ENCODE results near the gene FBXW8.

FBXW8 gene

DNA sequence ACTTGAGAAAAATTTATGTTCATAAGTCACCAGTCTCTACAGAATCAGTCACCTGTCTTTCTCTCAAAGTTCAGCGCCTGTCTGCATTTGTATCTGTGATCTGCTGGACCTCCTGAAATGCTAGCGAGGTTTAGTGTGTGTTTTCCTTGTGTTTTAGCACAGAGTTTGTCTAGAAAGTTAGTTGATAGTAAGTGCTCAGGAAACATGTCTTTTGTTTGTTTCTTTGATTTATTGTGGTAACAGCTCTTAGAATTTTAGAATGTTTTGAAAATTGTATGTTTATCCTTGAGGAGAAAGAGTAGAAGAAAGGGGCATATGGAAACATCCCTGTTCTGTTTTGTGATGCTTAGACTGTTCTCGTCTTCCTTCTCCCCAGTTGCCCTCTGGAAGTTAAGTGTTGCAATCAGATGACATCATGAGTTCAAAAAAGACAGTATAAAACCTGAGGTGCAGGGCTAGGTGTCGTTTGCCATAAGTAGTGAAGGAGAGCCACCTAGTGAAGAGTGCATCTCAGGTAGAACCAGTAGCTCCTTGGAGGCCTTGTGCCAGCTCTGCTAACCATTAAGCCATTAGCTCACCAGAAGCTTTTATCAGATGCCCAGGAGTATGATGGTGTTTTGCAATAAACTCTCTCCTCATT, 44.8 kb downstream of the FBXW8 start:
- WGBS (ENCODE audit: extremely low coverage, insufficient coverage, insufficient read length): no CpG with 5 or more reads among the region's 4 CpGs
- no peak overlapping the region for H3K18ac ChIP-seq (ENCODE audit: low read length)
- H3K14ac ChIP-seq (ENCODE audit: low read length): no peak overlapping the region
- H2BK12ac ChIP-seq (ENCODE audit: low read length): no peak overlapping the region
- no peak overlapping the region for H3K4me3 ChIP-seq (ENCODE audit: low read depth, low read length)
- peaks cover 2% of the 10 kb centered on the region for H3K9me3 ChIP-seq (ENCODE audit: insufficient read depth, low read depth, low read length)
- DNase-seq: peak; percentile 38 to 68
- no peak overlapping the region for H3K9ac ChIP-seq (ENCODE audit: low read length)
- H2AK5ac ChIP-seq (ENCODE audit: low read length): no peak overlapping the region
- H2BK5ac ChIP-seq (ENCODE audit: low read depth, low read length, poor library complexity): no peak overlapping the region
- H3K4ac ChIP-seq (ENCODE audit: low read depth, low read length): no peak overlapping the region
- H2AFZ ChIP-seq (ENCODE audit: insufficient read depth, low read length, poor library complexity): no peak overlapping the region
- no peak overlapping the region for H3K4me2 ChIP-seq (ENCODE audit: low read length)
- H4K12ac ChIP-seq (ENCODE audit: low read depth, low read length): no peak overlapping the region
- no peaks in the 10 kb centered on the region for H3K79me2 ChIP-seq (ENCODE audit: control insufficient read depth, insufficient read depth, low read length, poor library complexity)
- no peaks in the 10 kb centered on the region for H3K79me1 ChIP-seq (ENCODE audit: low read length)
- H4K91ac ChIP-seq (ENCODE audit: low read depth, low read length): no peak overlapping the region
- no peak overlapping the region for H3K23ac ChIP-seq (ENCODE audit: low read length)
- H3K36me3 ChIP-seq (ENCODE audit: control insufficient read depth in 1 of 2, insufficient read depth in 2 of 2, low read length in 2 of 2): peaks cover 0 to 3% of the 10 kb centered on the region in 2 experiments
- peaks cover 0 to 4% of the 10 kb centered on the region in 2 experiments for H3K4me1 ChIP-seq (ENCODE audit: control insufficient read depth in 1 of 2, insufficient read depth in 2 of 2, low read length in 2 of 2)
- H3K27me3 ChIP-seq (ENCODE audit: insufficient read depth, low read length): no peaks in the 10 kb centered on the region
- no peak overlapping the region for H2BK120ac ChIP-seq (ENCODE audit: insufficient read depth, low read length, poor library complexity)
- no peak overlapping the region for H3K27ac ChIP-seq (ENCODE audit: low read depth, low read length)
- H4K8ac ChIP-seq (ENCODE audit: low read depth, low read length): no peak overlapping the region

GRCh38 chr12:116958402-116959197, 47.9 kb downstream of the FBXW8 start:
- Histone ChIP-seq H4K91ac (ENCODE audit: low read depth, low read length) (no peak overlapping the region), H2BK12ac (ENCODE audit: low read length) (no peak overlapping the region), H3K14ac (ENCODE audit: low read length) (no peak overlapping the region), H2AFZ (ENCODE audit: insufficient read depth, low read length, poor library complexity) (no peak overlapping the region), H3K23ac (ENCODE audit: low read length) (no peak overlapping the region), H3K18ac (ENCODE audit: low read length) (no peak overlapping the region), H3K4ac (ENCODE audit: low read depth, low read length) (no peak overlapping the region), H3K27ac (ENCODE audit: low read depth, low read length) (no peak overlapping the region), H3K4me1 (ENCODE audit: control insufficient read depth in 1 of 2, insufficient read depth in 2 of 2, low read length in 2 of 2) (peaks cover 4 to 14% of the 10 kb centered on the region in 2 experiments), H3K27me3 (ENCODE audit: insufficient read depth, low read length) (no peaks in the 10 kb centered on the region), H3K36me3 (ENCODE audit: control insufficient read depth in 1 of 2, insufficient read depth in 2 of 2, low read length in 2 of 2) (peaks cover 0 to 4% of the 10 kb centered on the region in 2 experiments), H3K4me3 (ENCODE audit: low read depth, low read length) (no peak overlapping the region), H3K79me2 (ENCODE audit: control insufficient read depth, insufficient read depth, low read length, poor library complexity) (no peaks in the 10 kb centered on the region), H2BK120ac (ENCODE audit: insufficient read depth, low read length, poor library complexity) (no peak overlapping the region), H3K9me3 (ENCODE audit: insufficient read depth, low read depth, low read length) (no peaks in the 10 kb centered on the region), H2BK5ac (ENCODE audit: low read depth, low read length, poor library complexity) (no peak overlapping the region), H3K79me1 (ENCODE audit: low read length) (no peaks in the 10 kb centered on the region), H3K9ac (ENCODE audit: low read length) (no peak overlapping the region), H4K8ac (ENCODE audit: low read depth, low read length) (no peak overlapping the region), H4K12ac (ENCODE audit: low read depth, low read length) (no peak overlapping the region), H2AK5ac (ENCODE audit: low read length) (no peak overlapping the region), H3K4me2 (ENCODE audit: low read length) (no peak overlapping the region)
- DNase-seq: no peak
- WGBS (ENCODE audit: extremely low coverage, insufficient coverage, insufficient read length): no CpG with 5 or more reads among the region's 6 CpGs

DNA sequence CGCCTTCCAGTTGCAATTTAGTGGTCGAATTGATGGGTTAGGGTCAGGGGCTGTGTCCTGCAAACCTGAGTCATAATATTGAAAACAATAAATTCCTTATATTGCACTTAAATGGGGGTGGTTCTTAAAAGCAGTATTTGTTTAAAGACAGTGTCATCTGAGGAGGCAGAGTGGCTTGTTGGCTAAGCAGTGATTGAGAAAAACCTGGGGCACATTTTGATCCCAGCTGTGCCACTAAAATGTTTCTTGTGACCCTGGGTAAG, 48.4 kb downstream of the FBXW8 start:
- Histone ChIP-seq H3K79me1 (ENCODE audit: low read length) (no peaks in the 10 kb centered on the region), H3K9ac (ENCODE audit: low read length) (no peak overlapping the region), H2BK120ac (ENCODE audit: insufficient read depth, low read length, poor library complexity) (no peak overlapping the region), H4K8ac (ENCODE audit: low read depth, low read length) (no peak overlapping the region), H2BK5ac (ENCODE audit: low read depth, low read length, poor library complexity) (no peak overlapping the region), H2AK5ac (ENCODE audit: low read length) (no peak overlapping the region), H3K18ac (ENCODE audit: low read length) (no peak overlapping the region), H3K14ac (ENCODE audit: low read length) (no peak overlapping the region), H3K27me3 (ENCODE audit: insufficient read depth, low read length) (no peaks in the 10 kb centered on the region), H2AFZ (ENCODE audit: insufficient read depth, low read length, poor library complexity) (no peak overlapping the region), H3K36me3 (ENCODE audit: control insufficient read depth in 1 of 2, insufficient read depth in 2 of 2, low read length in 2 of 2) (peaks cover 0 to 4% of the 10 kb centered on the region in 2 experiments), H3K9me3 (ENCODE audit: insufficient read depth, low read depth, low read length) (no peaks in the 10 kb centered on the region), H4K12ac (ENCODE audit: low read depth, low read length) (no peak overlapping the region), H3K4me2 (ENCODE audit: low read length) (no peak overlapping the region), H3K79me2 (ENCODE audit: control insufficient read depth, insufficient read depth, low read length, poor library complexity) (no peaks in the 10 kb centered on the region), H3K27ac (ENCODE audit: low read depth, low read length) (no peak overlapping the region), H2BK12ac (ENCODE audit: low read length) (no peak overlapping the region), H3K4me1 (ENCODE audit: control insufficient read depth in 1 of 2, insufficient read depth in 2 of 2, low read length in 2 of 2) (peaks cover 4 to 14% of the 10 kb centered on the region in 2 experiments), H3K4me3 (ENCODE audit: low read depth, low read length) (no peak overlapping the region), H3K4ac (ENCODE audit: low read depth, low read length) (no peak overlapping the region), H4K91ac (ENCODE audit: low read depth, low read length) (no peak overlapping the region), H3K23ac (ENCODE audit: low read length) (no peak overlapping the region)
- DNase-seq: no peak
- no CpG with 5 or more reads among the region's 2 CpGs for WGBS (ENCODE audit: extremely low coverage, insufficient coverage, insufficient read length)

- H3K18ac ChIP-seq (ENCODE audit: low read length): no peak overlapping the region
- H3K9ac ChIP-seq (ENCODE audit: low read length): no peak overlapping the region
- H3K14ac ChIP-seq (ENCODE audit: low read length): no peak overlapping the region
- H3K4ac ChIP-seq (ENCODE audit: low read depth, low read length): no peak overlapping the region
- no peaks in the 10 kb centered on the region for H3K79me2 ChIP-seq (ENCODE audit: control insufficient read depth, insufficient read depth, low read length, poor library complexity)
- DNase-seq: no peak
- H2AFZ ChIP-seq (ENCODE audit: insufficient read depth, low read length, poor library complexity): no peak overlapping the region
- H4K8ac ChIP-seq (ENCODE audit: low read depth, low read length): no peak overlapping the region
- WGBS (ENCODE audit: extremely low coverage, insufficient coverage, insufficient read length): no CpG with 5 or more reads among the region's 5 CpGs
- no peak overlapping the region for H3K23ac ChIP-seq (ENCODE audit: low read length)
- no peak overlapping the region for H2AK5ac ChIP-seq (ENCODE audit: low read length)
- no peak overlapping the region for H4K91ac ChIP-seq (ENCODE audit: low read depth, low read length)
- H3K9me3 ChIP-seq (ENCODE audit: insufficient read depth, low read depth, low read length): no peaks in the 10 kb centered on the region
- no peak overlapping the region for H2BK5ac ChIP-seq (ENCODE audit: low read depth, low read length, poor library complexity)
- no peak overlapping the region for H2BK12ac ChIP-seq (ENCODE audit: low read length)
- H2BK120ac ChIP-seq (ENCODE audit: insufficient read depth, low read length, poor library complexity): no peak overlapping the region
- no peaks in the 10 kb centered on the region for H3K79me1 ChIP-seq (ENCODE audit: low read length)
- peaks cover 3 to 9% of the 10 kb centered on the region in 2 experiments for H3K36me3 ChIP-seq (ENCODE audit: control insufficient read depth in 1 of 2, insufficient read depth in 2 of 2, low read length in 2 of 2)
- H3K4me3 ChIP-seq (ENCODE audit: low read depth, low read length): no peak overlapping the region
- H3K27ac ChIP-seq (ENCODE audit: low read depth, low read length): no peak overlapping the region
- H3K4me1 ChIP-seq (ENCODE audit: control insufficient read depth in 1 of 2, insufficient read depth in 2 of 2, low read length in 2 of 2): peaks cover 4 to 14% of the 10 kb centered on the region in 2 experiments
- no peaks in the 10 kb centered on the region for H3K27me3 ChIP-seq (ENCODE audit: insufficient read depth, low read length)
- H3K4me2 ChIP-seq (ENCODE audit: low read length): no peak overlapping the region
- H4K12ac ChIP-seq (ENCODE audit: low read depth, low read length): no peak overlapping the region
Observed at GRCh38 chr12:116959845-116960514, 49.2 kb downstream of the FBXW8 start.
